ENCODE measurements around the gene FXYD7.

The FXYD7 gene

GRCh38 chr19:35140962-35141836 lies 1.9 kb upstream of the FXYD7 start:
- H3K4me3 ChIP-seq (replicated peaks in 1 of 2; ENCODE audit: low read depth in 2 of 2, low read length in 2 of 2), result no peak overlapping the region
- DNase-seq (ENCODE audit: low read depth in 2 of 2), result peak; percentile 88 to 94
- peak; percentile 43 for TF ChIP-seq CTCF (IDR thresholded peaks at IDR 0.05; ENCODE audit: low read depth, low read length)

GRCh38 chr19:35141837-35142605 lies 1.0 kb upstream of the FXYD7 start:
- no peak for DNase-seq (ENCODE audit: low read depth in 2 of 2)
- no peak overlapping the region for H3K4me3 ChIP-seq (replicated peaks in 1 of 2; ENCODE audit: low read depth in 2 of 2, low read length in 2 of 2)
- TF ChIP-seq CTCF (IDR thresholded peaks at IDR 0.05; ENCODE audit: low read depth, low read length), result no peak

- peak in 1 of 2 donors; percentile 52 for DNase-seq (ENCODE audit: low read depth in 2 of 2)
These were observed 337 bp upstream of the FXYD7 start for GRCh38 chr19:35142606-35143230.

GRCh38 chr19:35143818-35144217 lies 763 bp downstream of the FXYD7 start:
- no peak for TF ChIP-seq CTCF (IDR thresholded peaks at IDR 0.05; ENCODE audit: low read depth, low read length)
- H3K4me3 ChIP-seq (replicated peaks in 1 of 2; ENCODE audit: low read depth in 2 of 2, low read length in 2 of 2), result no peak overlapping the region
- no peak for DNase-seq (ENCODE audit: low read depth in 2 of 2)

More at GRCh38 chr19:35142606-35143230, 337 bp upstream of the FXYD7 start:
- no peak overlapping the region for H3K4me3 ChIP-seq (replicated peaks in 1 of 2; ENCODE audit: low read depth in 2 of 2, low read length in 2 of 2)
- TF ChIP-seq CTCF (IDR thresholded peaks at IDR 0.05; ENCODE audit: low read depth, low read length), result peak; percentile 51

- no peak for TF ChIP-seq CTCF (IDR thresholded peaks at IDR 0.05; ENCODE audit: low read depth, low read length)
- H3K4me3 ChIP-seq (replicated peaks in 1 of 2; ENCODE audit: low read depth in 2 of 2, low read length in 2 of 2), result no peak overlapping the region
- DNase-seq (ENCODE audit: low read depth in 2 of 2), result no peak
These were observed 1.2 kb downstream of the FXYD7 start for GRCh38 chr19:35144259-35144599.

- TF ChIP-seq CTCF (IDR thresholded peaks at IDR 0.05; ENCODE audit: low read depth, low read length), result no peak
- DNase-seq (ENCODE audit: low read depth in 2 of 2), result no peak
- H3K4me3 ChIP-seq (replicated peaks in 1 of 2; ENCODE audit: low read depth in 2 of 2, low read length in 2 of 2), result no peak overlapping the region
These were observed 1.8 kb downstream of the FXYD7 start for GRCh38 chr19:35144600-35145436.
